Lower lobe of right lung (tissue), 2 donors: ENCODE measurements around the gene FCF1. TPM values are rescaled to one million over a fixed set of nuclear protein-coding genes. Genes with fewer than 3 reads are reported as not detected.

Experiments used
- ATAC-seq, 2 donors: fragments of 200-7000 bp; cut with Tn5 transposase; one replicate each; pipeline ENCODE4 v1.9.1; 2020 to 2022; ENCODE audit warnings: mild to moderate bottlenecking in 2 of 2, moderate library complexity in 2 of 2
- DNase-seq: peaks from one replicate; pipeline ENCODE4 v3.0.0-alpha.2; 2020
- H3K27ac ChIP-seq: fragments of 200-600 bp; one replicate; pipeline ENCODE4 v1.8.0; 2022
- H3K27me3 ChIP-seq: fragments of 200-600 bp; one replicate; pipeline ENCODE4 v1.8.0; 2022; ENCODE audit warnings: low read depth
- H3K36me3 ChIP-seq: fragments of 200-600 bp; one replicate; pipeline ENCODE4 v1.8.0; 2022; ENCODE audit warnings: mild to moderate bottlenecking
- H3K4me1 ChIP-seq: fragments of 200-600 bp; one replicate; pipeline ENCODE4 v1.8.0; 2022
- H3K4me3 ChIP-seq: fragments of 200-600 bp; one replicate; pipeline ENCODE4 v1.8.0; 2022; ENCODE audit warnings: mild to moderate bottlenecking
- H3K9me3 ChIP-seq: fragments of 200-600 bp; one replicate; pipeline ENCODE4 v1.8.0; 2022
- intact Hi-C: fragments of 100-400 bp; cut with DNase I; formaldehyde crosslinking; loops from one replicate; pipeline ENCODE4 v1.11.0; 2022
- total RNA-seq: library from RNA; stranded (reverse); fragmentation: NEBNext Ultra II Directional; extraction: Animal tissue kit (Norgen Biotek cat#: 25700); gene quantifications from one replicate; pipeline ENCODE4 v1.2.1, GENCODE V29; 2021
- TF ChIP-seq, protein P1 (sequence below): fragments of 200-600 bp; IDR thresholded peaks from one replicate; pipeline ENCODE4 v1.8.0; 2022; ENCODE audit warnings: antibody characterized with exemption, mild to moderate bottlenecking
- donor health status: DM: no; HTN: yes; CAD: no; lungs with severe emphysema.

FCF1 gene
- total RNA-seq, 1 donor from 2014 or later: 48.6 TPM

DNA sequence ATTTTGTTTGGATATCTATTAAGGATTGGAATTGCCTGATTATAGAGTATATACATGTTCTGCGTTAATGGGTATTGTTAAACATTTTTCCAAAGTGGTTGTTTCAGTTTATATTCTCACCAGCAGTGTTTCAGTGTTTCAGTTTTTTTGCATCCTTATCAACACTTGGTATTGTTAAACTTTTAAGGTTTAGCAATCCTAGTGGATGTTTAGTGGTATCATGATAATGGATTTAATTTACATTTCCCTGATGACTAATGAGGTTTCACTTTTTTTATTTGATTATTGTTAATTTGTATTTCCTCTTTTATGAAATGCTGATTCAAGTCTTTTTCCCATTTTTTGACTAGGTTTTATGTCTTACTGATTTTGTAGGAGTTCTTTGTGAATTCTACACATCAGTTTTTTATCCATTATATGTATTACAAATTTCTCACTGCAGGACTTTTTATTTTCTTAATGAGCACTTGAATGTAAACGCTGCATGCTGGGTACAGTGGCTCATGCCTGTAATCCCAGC lies 73.9 kb downstream of the FCF1 start:
- H3K36me3 ChIP-seq: peaks cover 61% of the 10 kb centered on the region
- intact Hi-C loops: no loop called here
- DNase-seq: no peak
- H3K4me3 ChIP-seq: no peak overlapping the region
- no peak for ATAC-seq
- no peaks in the 10 kb centered on the region for H3K27me3 ChIP-seq
- no peaks in the 10 kb centered on the region for H3K9me3 ChIP-seq
- no peak overlapping the region for H3K27ac ChIP-seq
- TF ChIP-seq, protein P1, sequence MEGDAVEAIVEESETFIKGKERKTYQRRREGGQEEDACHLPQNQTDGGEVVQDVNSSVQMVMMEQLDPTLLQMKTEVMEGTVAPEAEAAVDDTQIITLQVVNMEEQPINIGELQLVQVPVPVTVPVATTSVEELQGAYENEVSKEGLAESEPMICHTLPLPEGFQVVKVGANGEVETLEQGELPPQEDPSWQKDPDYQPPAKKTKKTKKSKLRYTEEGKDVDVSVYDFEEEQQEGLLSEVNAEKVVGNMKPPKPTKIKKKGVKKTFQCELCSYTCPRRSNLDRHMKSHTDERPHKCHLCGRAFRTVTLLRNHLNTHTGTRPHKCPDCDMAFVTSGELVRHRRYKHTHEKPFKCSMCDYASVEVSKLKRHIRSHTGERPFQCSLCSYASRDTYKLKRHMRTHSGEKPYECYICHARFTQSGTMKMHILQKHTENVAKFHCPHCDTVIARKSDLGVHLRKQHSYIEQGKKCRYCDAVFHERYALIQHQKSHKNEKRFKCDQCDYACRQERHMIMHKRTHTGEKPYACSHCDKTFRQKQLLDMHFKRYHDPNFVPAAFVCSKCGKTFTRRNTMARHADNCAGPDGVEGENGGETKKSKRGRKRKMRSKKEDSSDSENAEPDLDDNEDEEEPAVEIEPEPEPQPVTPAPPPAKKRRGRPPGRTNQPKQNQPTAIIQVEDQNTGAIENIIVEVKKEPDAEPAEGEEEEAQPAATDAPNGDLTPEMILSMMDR: no peak
- H3K4me1 ChIP-seq: peaks cover 9% of the 10 kb centered on the region

Other genes starting within 250 kb of the FCF1 start
- gene NPC2, start 219.8 kb upstream of the FCF1 start, total RNA-seq: 670 TPM
- 23.4 TPM for gene ISCA2, start 219.4 kb upstream of the FCF1 start, total RNA-seq
- gene LTBP2, start 100.9 kb upstream of the FCF1 start, total RNA-seq: 39.5 TPM
- gene AREL1, start 64 bp upstream of the FCF1 start, total RNA-seq: 29.1 TPM
- 58.0 TPM for gene YLPM1, start 50.2 kb downstream of the FCF1 start, total RNA-seq
- 0.12 TPM for gene PROX2, start 163.0 kb downstream of the FCF1 start, total RNA-seq
- 82.7 TPM for gene DLST, start 168.8 kb downstream of the FCF1 start, total RNA-seq
- 2.0 TPM for gene RPS6KL1, start 210.1 kb downstream of the FCF1 start, total RNA-seq
- gene PGF, start 242.5 kb downstream of the FCF1 start, total RNA-seq: 3.0 TPM